Activated T-helper 2 cell treated with anti-CD3 and anti-CD28 coated beads, Interferon-gamma antibody, Interleukin-2, Interleukin-4, amounts not matched to agents 10 μg/mL and 5 μg/mL and 100 μg/mL, durations not matched to agents 14 hours and 24 hours and 36 hours (primary cell): ENCODE results near the gene MAP2. TPM values are rescaled to one million over a fixed set of nuclear protein-coding genes. Genes with fewer than 3 reads are reported as not detected.

ENCODE experiments used
- DNase-seq: peaks from one replicate; pipeline ENCODE4 v3.0.0; 2021; ENCODE audit warnings: low spot score
- H3K27ac Mint-ChIP-seq: one replicate; pipeline ENCODE4 v1.8.0; 2021; ENCODE audit warnings: mixed read lengths
- H3K27me3 Mint-ChIP-seq: one replicate; pipeline ENCODE4 v1.8.0; 2021; ENCODE audit warnings: low read depth, mixed read lengths
- H3K36me3 Mint-ChIP-seq: one replicate; pipeline ENCODE4 v1.8.0; 2021; ENCODE audit warnings: low read depth, mixed read lengths
- H3K4me1 Mint-ChIP-seq: one replicate; pipeline ENCODE4 v1.8.0; 2021; ENCODE audit warnings: low read depth, mixed read lengths
- H3K4me3 Mint-ChIP-seq: one replicate; pipeline ENCODE4 v1.8.0; 2021; ENCODE audit warnings: low read depth, mild to moderate bottlenecking, moderate library complexity, mixed read lengths
- H3K9me3 Mint-ChIP-seq: one replicate; pipeline ENCODE4 v1.8.0; 2021; ENCODE audit warnings: mixed read lengths
- intact Hi-C: fragments of 100-400 bp; cut with micrococcal nuclease; formaldehyde crosslinking; loops from one replicate; pipeline ENCODE4 v1.15.1; 2023
- total RNA-seq: library from RNA; stranded (reverse); gene quantifications from 2 replicates; pipeline ENCODE4 v1.2.3, GENCODE V29; 2022

MAP2 gene
- total RNA-seq, 1 donor from 2014 or later, result not detected

DNA sequence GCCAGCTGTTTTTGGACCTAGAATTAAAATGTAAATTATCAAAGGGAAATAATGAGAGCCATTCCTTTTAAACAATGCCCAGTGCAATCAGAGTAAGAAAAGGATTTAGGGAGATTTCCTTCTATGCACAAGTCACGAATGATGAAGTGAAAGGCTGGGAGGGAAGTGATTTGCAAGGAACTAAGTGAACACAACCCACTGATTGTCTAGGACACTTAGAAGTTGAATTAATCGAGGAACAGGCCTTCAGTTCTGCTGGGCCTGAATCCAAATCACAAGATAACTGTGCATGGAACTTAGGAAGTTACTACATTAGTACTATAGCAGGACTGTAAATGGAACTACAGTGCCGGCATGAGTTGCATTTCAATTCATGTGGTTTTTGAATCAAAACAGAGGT, 17.7 kb downstream of the MAP2 start:
- DNase-seq, result no peak
- Mint-ChIP-seq H3K27ac (no peak overlapping the region), H3K4me1 (no peaks in the 10 kb centered on the region), H3K9me3 (no peaks in the 10 kb centered on the region), H3K27me3 (no peaks in the 10 kb centered on the region), H3K4me3 (no peak overlapping the region), H3K36me3 (no peaks in the 10 kb centered on the region)
- intact Hi-C loops, result no loop called here

DNA sequence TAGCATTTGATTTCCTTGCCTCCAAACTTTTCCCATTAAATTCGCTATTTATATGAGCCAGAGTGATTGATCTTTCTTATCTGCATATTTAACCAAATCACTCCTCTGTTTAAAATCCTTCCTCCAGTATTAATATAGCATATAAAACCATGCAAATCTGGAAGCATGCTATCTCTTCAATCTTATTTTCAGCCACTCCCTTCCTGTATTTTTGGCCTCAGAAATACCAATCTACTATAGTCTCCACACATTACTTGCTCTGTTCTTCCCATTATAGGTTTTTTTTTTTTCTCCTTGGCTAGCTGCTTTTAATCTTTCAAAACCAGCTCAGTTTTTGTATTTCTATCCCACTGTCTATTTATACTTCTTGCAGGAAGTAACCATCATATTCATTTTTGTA, 19.1 kb downstream of the MAP2 start:
- H3K27ac Mint-ChIP-seq, result no peak overlapping the region
- no peak overlapping the region for H3K4me3 Mint-ChIP-seq
- H3K27me3 Mint-ChIP-seq, result no peaks in the 10 kb centered on the region
- no peak for DNase-seq
- intact Hi-C loops, result no loop called here
- H3K9me3 Mint-ChIP-seq, result no peaks in the 10 kb centered on the region
- H3K4me1 Mint-ChIP-seq, result no peaks in the 10 kb centered on the region
- no peaks in the 10 kb centered on the region for H3K36me3 Mint-ChIP-seq

- H3K9me3 Mint-ChIP-seq, result no peaks in the 10 kb centered on the region
- H3K4me1 Mint-ChIP-seq, result no peaks in the 10 kb centered on the region
- intact Hi-C loops, result no loop called here
- no peak overlapping the region for H3K4me3 Mint-ChIP-seq
- DNase-seq, result no peak
- H3K27ac Mint-ChIP-seq, result no peak overlapping the region
- no peaks in the 10 kb centered on the region for H3K36me3 Mint-ChIP-seq
- no peaks in the 10 kb centered on the region for H3K27me3 Mint-ChIP-seq
Measured at GRCh38 chr2:209445485-209445884, 21.6 kb downstream of the MAP2 start.

DNA sequence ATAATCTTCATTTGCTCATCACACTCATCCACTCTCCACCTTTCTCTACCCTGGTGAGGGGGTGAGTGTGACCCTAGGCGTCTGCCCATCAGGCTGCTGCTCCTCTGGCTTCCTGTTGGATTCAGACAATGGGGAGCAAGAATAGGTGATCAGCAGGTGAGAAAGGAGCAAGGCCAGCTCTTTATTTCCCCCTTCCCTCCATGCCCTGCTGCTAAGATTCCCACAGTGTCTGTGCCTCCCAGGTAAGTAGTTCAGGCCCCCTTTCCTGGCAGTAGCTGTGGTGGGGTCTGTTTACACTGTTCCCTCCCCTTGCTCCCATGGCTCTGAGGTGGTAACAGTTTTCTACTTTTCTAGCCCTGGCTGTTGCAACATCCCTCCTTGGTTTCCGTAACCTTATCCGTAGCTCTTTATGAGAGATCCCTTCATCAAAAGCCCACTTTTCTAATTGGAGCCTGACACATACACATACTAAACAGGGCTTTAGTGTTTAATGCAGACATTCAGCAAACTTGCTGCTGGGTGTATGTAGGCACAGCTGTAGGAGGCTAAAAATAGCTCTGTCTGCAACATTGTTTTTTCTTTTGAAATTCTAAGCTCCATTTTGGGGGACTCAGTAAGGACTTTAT, 27.5 kb downstream of the MAP2 start:
- no peaks in the 10 kb centered on the region for H3K4me1 Mint-ChIP-seq
- intact Hi-C loops, result no loop called here
- no peaks in the 10 kb centered on the region for H3K27me3 Mint-ChIP-seq
- H3K4me3 Mint-ChIP-seq, result no peak overlapping the region
- no peaks in the 10 kb centered on the region for H3K9me3 Mint-ChIP-seq
- no peak overlapping the region for H3K27ac Mint-ChIP-seq
- no peaks in the 10 kb centered on the region for H3K36me3 Mint-ChIP-seq
- no peak for DNase-seq

- intact Hi-C loops, result no loop called here
- H3K27me3 Mint-ChIP-seq, result no peaks in the 10 kb centered on the region
- H3K4me1 Mint-ChIP-seq, result no peaks in the 10 kb centered on the region
- no peaks in the 10 kb centered on the region for H3K36me3 Mint-ChIP-seq
- no peak overlapping the region for H3K4me3 Mint-ChIP-seq
- H3K9me3 Mint-ChIP-seq, result no peaks in the 10 kb centered on the region
- no peak for DNase-seq
- no peak overlapping the region for H3K27ac Mint-ChIP-seq
Measured at GRCh38 chr2:209456489-209456888, 32.6 kb downstream of the MAP2 start.

GRCh38 chr2:209458008-209458979, 34.4 kb downstream of the MAP2 start:
- H3K27me3 Mint-ChIP-seq, result no peaks in the 10 kb centered on the region
- no peaks in the 10 kb centered on the region for H3K4me1 Mint-ChIP-seq
- no peak overlapping the region for H3K27ac Mint-ChIP-seq
- H3K9me3 Mint-ChIP-seq, result no peaks in the 10 kb centered on the region
- intact Hi-C loops, result no loop called here
- no peak overlapping the region for H3K4me3 Mint-ChIP-seq
- no peaks in the 10 kb centered on the region for H3K36me3 Mint-ChIP-seq
- DNase-seq, result no peak

- Mint-ChIP-seq H3K9me3 (no peaks in the 10 kb centered on the region), H3K4me1 (no peaks in the 10 kb centered on the region), H3K36me3 (no peaks in the 10 kb centered on the region), H3K27me3 (no peaks in the 10 kb centered on the region), H3K4me3 (no peak overlapping the region), H3K27ac (no peak overlapping the region)
- no peak for DNase-seq
- intact Hi-C loops, result no loop called here
Measured at GRCh38 chr2:209459359-209459758, 35.5 kb downstream of the MAP2 start.

DNA sequence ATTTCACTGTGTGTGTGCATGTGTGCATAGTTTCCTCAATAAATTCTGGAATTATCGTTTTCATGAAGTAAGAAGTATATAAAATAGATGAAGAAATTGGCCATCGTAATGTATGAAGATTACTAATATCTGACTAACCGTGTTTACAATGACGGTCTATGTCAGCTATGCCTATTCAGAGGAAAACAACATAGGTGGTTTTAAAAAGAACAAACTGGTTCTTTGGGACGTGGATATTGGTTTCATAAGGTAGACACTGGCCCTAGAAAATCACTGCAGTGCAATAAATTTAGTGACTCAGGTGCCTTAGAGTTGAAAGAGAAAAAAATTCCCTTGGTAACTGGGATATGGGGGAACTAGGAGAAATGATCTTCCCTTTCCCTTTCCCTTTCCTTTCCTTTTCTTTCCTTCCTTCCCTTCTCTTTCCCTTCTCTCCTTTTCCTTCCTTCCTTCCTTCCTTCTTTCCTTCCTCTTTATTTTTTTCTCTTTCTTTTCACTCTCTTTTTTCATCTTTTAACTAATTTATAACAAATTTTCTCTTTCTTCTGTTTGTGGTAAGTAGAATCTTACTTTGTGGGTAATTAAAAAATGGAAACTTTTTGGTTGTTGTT, 36.4 kb downstream of the MAP2 start:
- intact Hi-C loops, result no loop called here
- no peak for DNase-seq
- no peaks in the 10 kb centered on the region for H3K27me3 Mint-ChIP-seq
- H3K27ac Mint-ChIP-seq, result no peak overlapping the region
- H3K36me3 Mint-ChIP-seq, result no peaks in the 10 kb centered on the region
- H3K4me1 Mint-ChIP-seq, result no peaks in the 10 kb centered on the region
- no peaks in the 10 kb centered on the region for H3K9me3 Mint-ChIP-seq
- H3K4me3 Mint-ChIP-seq, result no peak overlapping the region

DNA sequence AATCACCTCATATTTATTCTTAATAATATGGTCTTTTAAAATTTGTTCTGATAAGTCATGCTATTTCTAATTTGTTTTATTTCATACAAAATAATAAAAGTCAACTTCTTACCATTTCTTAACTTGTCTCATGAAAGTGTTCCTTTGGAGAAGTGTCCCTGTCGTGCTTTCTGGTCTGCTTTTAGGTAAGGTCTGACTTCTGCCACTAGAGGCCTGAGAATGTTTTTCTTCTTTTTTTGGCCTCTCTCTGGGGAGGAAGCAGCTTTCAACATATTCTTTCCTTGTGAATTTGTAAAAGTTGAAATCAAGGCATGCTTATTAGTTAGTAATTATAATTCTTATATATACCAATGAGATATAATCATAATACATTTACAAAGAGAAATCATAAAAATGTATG, 39.4 kb downstream of the MAP2 start:
- Mint-ChIP-seq H3K36me3 (no peaks in the 10 kb centered on the region), H3K27me3 (no peaks in the 10 kb centered on the region), H3K4me3 (no peak overlapping the region), H3K9me3 (no peaks in the 10 kb centered on the region), H3K27ac (no peak overlapping the region), H3K4me1 (no peaks in the 10 kb centered on the region)
- no peak for DNase-seq
- intact Hi-C loops, result no loop called here

GRCh38 chr2:209463835-209464234, 40.0 kb downstream of the MAP2 start:
- Mint-ChIP-seq H3K36me3 (no peaks in the 10 kb centered on the region), H3K4me3 (no peak overlapping the region), H3K27ac (no peak overlapping the region), H3K9me3 (no peaks in the 10 kb centered on the region), H3K27me3 (no peaks in the 10 kb centered on the region), H3K4me1 (no peaks in the 10 kb centered on the region)
- intact Hi-C loops, result no loop called here
- no peak for DNase-seq

- Mint-ChIP-seq H3K36me3 (no peaks in the 10 kb centered on the region), H3K4me1 (no peaks in the 10 kb centered on the region), H3K9me3 (no peaks in the 10 kb centered on the region), H3K27me3 (no peaks in the 10 kb centered on the region), H3K4me3 (no peak overlapping the region), H3K27ac (no peak overlapping the region)
- intact Hi-C loops, result no loop called here
- DNase-seq, result no peak
Measured at GRCh38 chr2:209468846-209469245, 45.0 kb downstream of the MAP2 start.

DNA sequence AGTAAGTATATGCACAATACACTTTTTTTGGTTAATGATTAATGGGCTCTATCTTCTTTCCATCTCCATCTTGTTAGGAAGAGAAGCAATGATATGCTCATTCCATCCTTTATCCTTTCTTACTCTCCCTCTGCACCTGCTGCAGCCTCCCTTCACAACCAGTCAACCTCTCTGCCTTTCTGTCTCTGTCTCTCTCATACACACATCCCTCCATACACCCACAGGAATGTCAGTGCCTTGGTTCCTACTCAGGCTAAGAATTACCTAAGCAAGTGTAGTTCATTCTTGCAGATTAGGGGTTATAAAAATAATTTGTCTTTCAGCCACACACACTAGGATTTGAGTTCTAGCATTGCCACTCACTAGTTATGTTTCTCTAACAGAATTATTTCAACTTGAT, 45.6 kb downstream of the MAP2 start:
- Mint-ChIP-seq H3K4me1 (no peaks in the 10 kb centered on the region), H3K27me3 (no peaks in the 10 kb centered on the region), H3K4me3 (no peak overlapping the region), H3K9me3 (no peaks in the 10 kb centered on the region), H3K36me3 (no peaks in the 10 kb centered on the region), H3K27ac (no peak overlapping the region)
- intact Hi-C loops, result no loop called here
- DNase-seq, result no peak

GRCh38 chr2:209470466-209470865, 46.6 kb downstream of the MAP2 start:
- intact Hi-C loops, result no loop called here
- DNase-seq, result no peak
- H3K36me3 Mint-ChIP-seq, result no peaks in the 10 kb centered on the region
- no peak overlapping the region for H3K4me3 Mint-ChIP-seq
- no peaks in the 10 kb centered on the region for H3K9me3 Mint-ChIP-seq
- H3K27ac Mint-ChIP-seq, result no peak overlapping the region
- H3K27me3 Mint-ChIP-seq, result no peaks in the 10 kb centered on the region
- H3K4me1 Mint-ChIP-seq, result no peaks in the 10 kb centered on the region
